A549 (cell line): ENCODE measurements around the gene CD300A.

Experiments
- BHLHE40 ChIP-seq: IDR thresholded peaks from 2 replicates; pipeline ENCODE4 v1.6.1; 2012; ENCODE audit warnings: low read depth, low read length, inconsistent platforms
- CEBPB ChIP-seq, 2 experiments: fragments of >200 bp in 1 of 2; sonication (Bioruptor Twin) in 1 of 2; formaldehyde crosslinking in 1 of 2; IDR thresholded peaks; 2 replicates each; pipeline ENCODE4 v1.6.1; 2012 to 2016
- CHD2 ChIP-seq: fragments of 150-350 bp; IDR thresholded peaks from 2 replicates; pipeline ENCODE4 v1.6.1; 2014; ENCODE audit warnings: low read length; ENCODE audit not compliant: partially characterized antibody
- CTCF ChIP-seq: fragments of >200 bp; sonication (Bioruptor Twin); formaldehyde crosslinking; IDR thresholded peaks from 3 replicates; pipeline ENCODE4 v1.5.1; 2016
- HDAC2 ChIP-seq: fragments of 200-600 bp; sonication (generic); IDR thresholded peaks from 2 replicates; pipeline ENCODE4 v1.6.1; 2016
- MAFK ChIP-seq: fragments of 450-650 bp; IDR thresholded peaks from 2 replicates; pipeline ENCODE4 v1.6.1; 2014; ENCODE audit not compliant: partially characterized antibody
- MAX ChIP-seq: IDR thresholded peaks from 2 replicates; pipeline ENCODE4 v1.6.1; 2012
- MAZ ChIP-seq: fragments of 150-350 bp; IDR thresholded peaks from 2 replicates; pipeline ENCODE4 v1.6.1; 2014; ENCODE audit warnings: antibody characterized with exemption, low read depth, low read length, borderline replicate concordance
- PBX3 ChIP-seq: IDR thresholded peaks from 2 replicates; pipeline ENCODE4 v1.6.1; 2012
- POLR2A ChIP-seq: IDR thresholded peaks from 2 replicates; pipeline ENCODE4 v1.6.1; 2012; ENCODE audit warnings: mild to moderate bottlenecking, low read length
- RAD21 ChIP-seq, 2 experiments: fragments of >200 bp in 1 of 2; sonication (Bioruptor Twin) in 1 of 2; formaldehyde crosslinking in 1 of 2; IDR thresholded peaks in 1 of 2; conservative IDR thresholded peaks in 1 of 2; 2 replicates in 1 of 2; 3 replicates in 1 of 2; pipeline ENCODE4 v1.6.1; 2012 to 2018; ENCODE audit warnings: inconsistent platforms in 1 of 2
- REST ChIP-seq: fragments of 200-600 bp; sonication (generic); IDR thresholded peaks from 2 replicates; pipeline ENCODE4 v1.6.1; 2016; ENCODE audit warnings: antibody characterized with exemption, mild to moderate bottlenecking, moderate library complexity
- RFX5 ChIP-seq: fragments of 450-650 bp; IDR thresholded peaks from 2 replicates; pipeline ENCODE4 v1.7.1; 2014; ENCODE audit warnings: antibody characterized with exemption, mild to moderate bottlenecking, moderate library complexity
- SMC3 ChIP-seq: fragments of >200 bp; sonication (Bioruptor Twin); formaldehyde crosslinking; IDR thresholded peaks from 3 replicates; pipeline ENCODE4 v1.6.1; 2018; ENCODE audit warnings: inconsistent platforms

- TF ChIP-seq CTCF (no peak), CEBPB (IDR thresholded peaks at IDR 0.05) (no peak), PBX3 (no peak), REST (no peak), RAD21 (conservative IDR thresholded peaks at IDR 0.05 in 1 of 2, IDR thresholded peaks at IDR 0.05 in 1 of 2) (no peak), MAZ (no peak), POLR2A (no peak), HDAC2 (no peak), MAX (no peak), MAFK (no peak), RFX5 (no peak), SMC3 (no peak), BHLHE40 (no peak), CHD2 (no peak)
Measured at GRCh38 chr17:74432424-74432690, 34.1 kb upstream of the CD300A start.
